HT1080 (cell line): ENCODE data around the gene DNAH2. TPM values are rescaled to one million over a fixed set of nuclear protein-coding genes. Genes with fewer than 3 reads are reported as not detected.
A peak's percentile ranks its signal among the peaks of the same experiment; 100 is the strongest.

Source experiments
- DNase-seq: peaks from one replicate; pipeline ENCODE4 v3.0.0-alpha.2; 2015; ENCODE audit warnings: low read depth
- total RNA-seq: library from RNA; depleted of rRNA; stranded (reverse); fragments of >200 nt; shearing (Covaris generic); gene quantifications from 2 replicates; pipeline ENCODE4 v1.2.3, GENCODE V29; 2014

Gene DNAH2
- total RNA-seq, 1 experiment from 2014 or later: not detected

GRCh38 chr17:7719661-7720060, 2.1 kb downstream of the DNAH2 start:
- no peak for DNase-seq

- DNase-seq: no peak
These were observed 2.6 kb downstream of the DNAH2 start for GRCh38 chr17:7720125-7720524.

GRCh38 chr17:7721612-7722011, 4.1 kb downstream of the DNAH2 start:
- no peak for DNase-seq

GRCh38 chr17:7727886-7728285, 10.3 kb downstream of the DNAH2 start:
- DNase-seq: no peak

- DNase-seq: no peak
These were observed 12.3 kb downstream of the DNAH2 start for GRCh38 chr17:7729816-7730215.

- no peak for DNase-seq
These were observed 15.5 kb downstream of the DNAH2 start for GRCh38 chr17:7732981-7733539.

- DNase-seq: no peak
These were observed 20.1 kb downstream of the DNAH2 start for GRCh38 chr17:7737601-7738000.

GRCh38 chr17:7739746-7740145, 22.2 kb downstream of the DNAH2 start:
- no peak for DNase-seq

GRCh38 chr17:7740481-7741001, 23.0 kb downstream of the DNAH2 start:
- DNase-seq: no peak

GRCh38 chr17:7742729-7743128, 25.2 kb downstream of the DNAH2 start:
- no peak for DNase-seq

- no peak for DNase-seq
These were observed 26.9 kb downstream of the DNAH2 start for GRCh38 chr17:7744416-7744815.

GRCh38 chr17:7745748-7746470, 28.4 kb downstream of the DNAH2 start:
- peak; percentile 91 for DNase-seq

GRCh38 chr17:7747635-7748071, 30.1 kb downstream of the DNAH2 start:
- DNase-seq: no peak

- no peak for DNase-seq
These were observed 30.7 kb downstream of the DNAH2 start for GRCh38 chr17:7748076-7748775.

GRCh38 chr17:7750321-7750821, 32.8 kb downstream of the DNAH2 start:
- DNase-seq: peak; percentile 90

- DNase-seq: no peak
These were observed 37.1 kb downstream of the DNAH2 start for GRCh38 chr17:7754656-7755055.

GRCh38 chr17:7755095-7755890, 37.7 kb downstream of the DNAH2 start:
- DNase-seq: no peak

GRCh38 chr17:7756968-7757367, 39.4 kb downstream of the DNAH2 start:
- no peak for DNase-seq

GRCh38 chr17:7763919-7764318, 46.4 kb downstream of the DNAH2 start:
- DNase-seq: no peak

GRCh38 chr17:7767004-7767403, 49.5 kb downstream of the DNAH2 start:
- no peak for DNase-seq

- no peak for DNase-seq
These were observed 50.0 kb downstream of the DNAH2 start for GRCh38 chr17:7767405-7768021.
